WTC11 (cell line): Measurements from ENCODE around the gene TFEC.

Source experiments
- ATF3 ChIP-seq: sonication (generic); formaldehyde crosslinking; conservative IDR thresholded peaks from 2 replicates; pipeline ENCODE4 v1.8.1; 2022; ENCODE audit warnings: mild to moderate bottlenecking, missing genetic modification reagents
- CTCF ChIP-seq: fragments of 200-600 bp; IDR thresholded peaks from 2 replicates; pipeline ENCODE4 v1.8.0; 2022; ENCODE audit warnings: antibody characterized with exemption
- E2F1 ChIP-seq: sonication (generic); formaldehyde crosslinking; IDR thresholded peaks from 2 replicates; pipeline ENCODE4 v1.8.0; 2022; ENCODE audit warnings: mild to moderate bottlenecking, missing genetic modification reagents
- GTF2I ChIP-seq: fragments of 250-450 bp; sonication (Bioruptor Pico); conservative IDR thresholded peaks from 2 replicates; pipeline ENCODE4 v1.4.0; 2021; ENCODE audit warnings: mild to moderate bottlenecking
- HMGXB4 ChIP-seq: sonication (generic); formaldehyde crosslinking; IDR thresholded peaks from 2 replicates; pipeline ENCODE4 v1.8.1; 2023; ENCODE audit warnings: mild to moderate bottlenecking, moderate library complexity, missing genetic modification reagents
- IRF1 ChIP-seq: sonication (generic); formaldehyde crosslinking; IDR thresholded peaks from 2 replicates; pipeline ENCODE4 v1.8.0; 2023; ENCODE audit warnings: missing genetic modification reagents
- JUN ChIP-seq: sonication (generic); formaldehyde crosslinking; IDR thresholded peaks from 2 replicates; pipeline ENCODE4 v1.8.0; 2023; ENCODE audit warnings: mild to moderate bottlenecking, missing genetic modification reagents
- MAX ChIP-seq: sonication (generic); formaldehyde crosslinking; IDR thresholded peaks from 2 replicates; pipeline ENCODE4 v1.8.0; 2022; ENCODE audit warnings: mild to moderate bottlenecking, missing genetic modification reagents
- PRDM15 ChIP-seq: sonication (generic); formaldehyde crosslinking; IDR thresholded peaks from 2 replicates; pipeline ENCODE4 v1.8.0; 2022; ENCODE audit warnings: missing genetic modification reagents
- RELA ChIP-seq: sonication (generic); formaldehyde crosslinking; IDR thresholded peaks from 2 replicates; pipeline ENCODE4 v1.8.1; 2022; ENCODE audit warnings: missing genetic modification reagents, mild to moderate bottlenecking, borderline replicate concordance
- SP1 ChIP-seq: sonication (generic); formaldehyde crosslinking; conservative IDR thresholded peaks from 2 replicates; pipeline ENCODE4 v1.8.1; 2022; ENCODE audit warnings: missing genetic modification reagents
- ZNF512 ChIP-seq: sonication (generic); formaldehyde crosslinking; IDR thresholded peaks from 2 replicates; pipeline ENCODE4 v1.8.1; 2022; ENCODE audit warnings: missing genetic modification reagents, borderline replicate concordance
- ZNF532 ChIP-seq: fragments of 250-450 bp; sonication (Bioruptor Pico); IDR thresholded peaks from 2 replicates; pipeline ENCODE4 v1.9.0; 2021; ENCODE audit warnings: mild to moderate bottlenecking, borderline replicate concordance

- TF ChIP-seq CTCF (no peak), JUN (CRISPR knock-in tag) (no peak), ATF3 (CRISPR knock-in tag) (no peak), SP1 (CRISPR knock-in tag) (no peak), ZNF532 (CRISPR knock-in tag) (no peak), IRF1 (CRISPR knock-in tag) (no peak), ZNF512 (CRISPR knock-in tag) (no peak), GTF2I (no peak), E2F1 (CRISPR knock-in tag) (no peak), MAX (CRISPR knock-in tag) (no peak), RELA (CRISPR knock-in tag) (no peak), HMGXB4 (CRISPR knock-in tag) (no peak), PRDM15 (no peak)
Observed at GRCh38 chr7:116013675-116014074, 16.9 kb downstream of the TFEC start.
